ENCODE measurements around the gene B3GAT1.

The B3GAT1 gene

GRCh38 chr11:134377876-134378275 lies 34.2 kb downstream of the B3GAT1 start:
- DNase-seq (ENCODE audit: low spot score) = no peak
- in situ Hi-C loops (cut with MboI; ENCODE audit: low pct_unique_long_range_greater_than_20kb, low sequenced_read_pairs, unreplicated experiment) = no loop called here
- TF ChIP-seq CTCF (IDR thresholded peaks at IDR 0.05; ENCODE audit: extremely low read depth, insufficient read depth, missing control alignments) = no peak

GRCh38 chr11:134376150-134376921 lies 35.7 kb downstream of the B3GAT1 start:
- no peak for DNase-seq (ENCODE audit: low spot score)
- TF ChIP-seq CTCF (IDR thresholded peaks at IDR 0.05; ENCODE audit: extremely low read depth, insufficient read depth, missing control alignments) = no peak
- in situ Hi-C loops (cut with MboI; ENCODE audit: low pct_unique_long_range_greater_than_20kb, low sequenced_read_pairs, unreplicated experiment) = no loop called here

GRCh38 chr11:134374891-134375550 lies 37.0 kb downstream of the B3GAT1 start:
- TF ChIP-seq CTCF (IDR thresholded peaks at IDR 0.05; ENCODE audit: extremely low read depth, insufficient read depth, missing control alignments) = no peak
- in situ Hi-C loops (cut with MboI; ENCODE audit: low pct_unique_long_range_greater_than_20kb, low sequenced_read_pairs, unreplicated experiment) = no loop called here
- no peak for DNase-seq (ENCODE audit: low spot score)

GRCh38 chr11:134374171-134374570 lies 37.9 kb downstream of the B3GAT1 start:
- DNase-seq (ENCODE audit: low spot score) = no peak
- no peak for TF ChIP-seq CTCF (IDR thresholded peaks at IDR 0.05; ENCODE audit: extremely low read depth, insufficient read depth, missing control alignments)
- in situ Hi-C loops (cut with MboI; ENCODE audit: low pct_unique_long_range_greater_than_20kb, low sequenced_read_pairs, unreplicated experiment) = no loop called here

- DNase-seq (ENCODE audit: low spot score) = no peak
- TF ChIP-seq CTCF (IDR thresholded peaks at IDR 0.05; ENCODE audit: extremely low read depth, insufficient read depth, missing control alignments) = no peak
- in situ Hi-C loops (cut with MboI; ENCODE audit: low pct_unique_long_range_greater_than_20kb, low sequenced_read_pairs, unreplicated experiment) = no loop called here
Observed at GRCh38 chr11:134373591-134374052, 38.4 kb downstream of the B3GAT1 start.

- no peak for TF ChIP-seq CTCF (IDR thresholded peaks at IDR 0.05; ENCODE audit: extremely low read depth, insufficient read depth, missing control alignments)
- in situ Hi-C loops (cut with MboI; ENCODE audit: low pct_unique_long_range_greater_than_20kb, low sequenced_read_pairs, unreplicated experiment) = no loop called here
- no peak for DNase-seq (ENCODE audit: low spot score)
Observed at GRCh38 chr11:134372961-134373360, 39.1 kb downstream of the B3GAT1 start.
